Suprapubic skin (tissue), 4 donors: ENCODE measurements around the gene CD180. TPM values are rescaled to one million over a fixed set of nuclear protein-coding genes. Genes with fewer than 3 reads are reported as not detected.

Experiments
- DNase-seq, 2 donors: peaks; one replicate each; pipeline ENCODE4 v3.0.0-alpha.2; 2019; ENCODE audit warnings: low spot score in 2 of 2
- H3K27ac ChIP-seq: fragments of 200-600 bp; sonication (generic); one replicate; pipeline ENCODE4 v1.5.1; 2019
- H3K27me3 ChIP-seq: fragments of 200-600 bp; sonication (generic); one replicate; pipeline ENCODE4 v1.5.1; 2019
- H3K36me3 ChIP-seq: fragments of 200-600 bp; sonication (generic); one replicate; pipeline ENCODE4 v1.5.1; 2019
- H3K4me1 ChIP-seq: fragments of 200-600 bp; sonication (generic); one replicate; pipeline ENCODE4 v1.5.1; 2019
- H3K4me3 ChIP-seq: fragments of 200-600 bp; sonication (generic); one replicate; pipeline ENCODE4 v1.5.1; 2019; ENCODE audit warnings: mild to moderate bottlenecking
- H3K9me3 ChIP-seq: fragments of 200-600 bp; sonication (generic); one replicate; pipeline ENCODE4 v1.5.1; 2019
- EP300 ChIP-seq: sonication (generic); formaldehyde crosslinking; IDR thresholded peaks from one replicate; pipeline ENCODE4 v1.6.1; 2017; ENCODE audit warnings: antibody characterized with exemption
- POLR2A ChIP-seq, 2 donors: fragments of 450-650 bp; IDR thresholded peaks; one replicate each; pipeline ENCODE4 v1.6.1; 2017; ENCODE audit warnings: antibody characterized with exemption in 2 of 2, mild to moderate bottlenecking in 2 of 2, moderate library complexity in 2 of 2
- POLR2AphosphoS5 ChIP-seq, 3 donors: sonication (generic); formaldehyde crosslinking; IDR thresholded peaks; one replicate each; pipeline ENCODE4 v1.6.1; 2017; ENCODE audit warnings: antibody characterized with exemption in 3 of 3
- WGBS: methylation state at CpG from one replicate; pipeline ENCODE4 v1.1.5; 2018; 5-methylcytosine and 5-hydroxymethylcytosine counted together
- total RNA-seq, 4 donors: library from RNA; depleted of rRNA; stranded (reverse); fragments of >200 nt; gene quantifications; one replicate each; pipeline ENCODE4 v1.1.0, GENCODE V29; 2016
- TF ChIP-seq, protein P1 (sequence below), 2 donors: fragments of 200-600 bp in 1 of 2; fragments of 450-650 bp in 1 of 2; sonication (generic) in 1 of 2; IDR thresholded peaks; one replicate each; pipeline ENCODE4 v1.5.1; 2016 to 2019; ENCODE audit warnings: antibody characterized with exemption in 2 of 2, mild to moderate bottlenecking in 1 of 2, moderate library complexity in 1 of 2

CD180 gene
- total RNA-seq, 4 donors from 2014 or later, result 0.11 to 0.32 (median 0.18) TPM; not detected in 1

DNA sequence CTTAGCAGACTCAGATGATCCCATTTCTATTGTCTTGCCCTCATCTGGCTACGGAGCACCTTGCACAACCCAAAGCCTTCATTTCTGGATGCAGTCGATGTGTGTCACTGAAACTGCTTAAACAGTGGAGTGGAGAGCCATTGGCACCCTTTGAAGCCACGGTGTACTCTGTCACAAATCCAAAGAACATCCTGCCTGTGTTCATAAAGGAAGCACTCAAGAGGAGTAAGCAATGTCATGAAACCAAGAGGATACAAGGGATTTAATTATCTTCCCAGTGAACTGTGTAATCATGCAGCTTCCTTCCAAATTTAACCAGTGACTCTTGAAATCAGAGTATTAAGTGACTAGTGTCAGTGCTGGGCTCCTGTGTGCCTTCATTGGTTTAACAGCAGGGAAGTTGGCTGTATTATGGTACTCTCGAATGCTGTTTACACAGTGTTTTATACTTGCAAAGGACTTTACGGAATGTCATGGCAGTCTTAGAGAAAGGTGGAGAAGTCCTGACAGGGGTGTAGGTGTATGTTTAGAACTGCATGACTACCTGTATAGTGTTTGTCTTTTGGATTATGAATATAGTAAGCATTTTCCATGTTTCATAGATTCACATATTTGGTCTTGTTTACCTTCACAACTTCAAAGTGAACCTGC is 41.9 kb downstream of the CD180 start:
- no peak overlapping the region for H3K4me3 ChIP-seq
- H3K4me1 ChIP-seq, result peaks cover 3% of the 10 kb centered on the region
- H3K36me3 ChIP-seq, result peaks cover 50% of the 10 kb centered on the region
- no peak for TF ChIP-seq POLR2AphosphoS5 (IDR thresholded peaks at IDR 0.05)
- no peak for TF ChIP-seq EP300
- TF ChIP-seq POLR2A (IDR thresholded peaks at IDR 0.05), result no peak
- no peaks in the 10 kb centered on the region for H3K9me3 ChIP-seq
- no peaks in the 10 kb centered on the region for H3K27me3 ChIP-seq
- H3K27ac ChIP-seq, result no peak overlapping the region
- no peak for DNase-seq
- 56% methylated on average over 5 of the region's 5 CpGs for WGBS

DNA sequence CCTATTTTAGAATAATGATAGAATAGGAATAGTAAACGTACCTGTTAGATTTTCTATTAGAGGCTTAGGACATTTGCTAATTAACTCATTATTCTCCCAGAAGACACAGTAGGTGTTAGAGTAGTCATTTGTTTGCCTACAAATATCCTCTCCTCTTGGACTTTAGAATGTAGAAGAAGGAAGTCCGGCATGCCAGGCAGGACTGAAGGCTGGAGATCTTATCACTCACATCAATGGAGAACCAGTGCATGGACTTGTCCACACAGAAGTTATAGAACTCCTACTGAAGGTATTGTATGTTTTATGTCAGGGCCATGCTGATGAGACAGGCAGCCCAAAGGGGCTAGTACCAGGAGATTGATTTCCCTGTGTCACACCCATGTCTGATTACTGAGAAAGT is 43.3 kb downstream of the CD180 start:
- no peaks in the 10 kb centered on the region for H3K9me3 ChIP-seq
- 88% methylated on average over 2 of the region's 2 CpGs for WGBS
- no peak overlapping the region for H3K4me3 ChIP-seq
- no peaks in the 10 kb centered on the region for H3K27me3 ChIP-seq
- peaks cover 59% of the 10 kb centered on the region for H3K36me3 ChIP-seq
- no peak for DNase-seq
- TF ChIP-seq POLR2AphosphoS5 (IDR thresholded peaks at IDR 0.05) (no peak), POLR2A (IDR thresholded peaks at IDR 0.05) (no peak), EP300 (no peak)
- TF ChIP-seq, protein P1, sequence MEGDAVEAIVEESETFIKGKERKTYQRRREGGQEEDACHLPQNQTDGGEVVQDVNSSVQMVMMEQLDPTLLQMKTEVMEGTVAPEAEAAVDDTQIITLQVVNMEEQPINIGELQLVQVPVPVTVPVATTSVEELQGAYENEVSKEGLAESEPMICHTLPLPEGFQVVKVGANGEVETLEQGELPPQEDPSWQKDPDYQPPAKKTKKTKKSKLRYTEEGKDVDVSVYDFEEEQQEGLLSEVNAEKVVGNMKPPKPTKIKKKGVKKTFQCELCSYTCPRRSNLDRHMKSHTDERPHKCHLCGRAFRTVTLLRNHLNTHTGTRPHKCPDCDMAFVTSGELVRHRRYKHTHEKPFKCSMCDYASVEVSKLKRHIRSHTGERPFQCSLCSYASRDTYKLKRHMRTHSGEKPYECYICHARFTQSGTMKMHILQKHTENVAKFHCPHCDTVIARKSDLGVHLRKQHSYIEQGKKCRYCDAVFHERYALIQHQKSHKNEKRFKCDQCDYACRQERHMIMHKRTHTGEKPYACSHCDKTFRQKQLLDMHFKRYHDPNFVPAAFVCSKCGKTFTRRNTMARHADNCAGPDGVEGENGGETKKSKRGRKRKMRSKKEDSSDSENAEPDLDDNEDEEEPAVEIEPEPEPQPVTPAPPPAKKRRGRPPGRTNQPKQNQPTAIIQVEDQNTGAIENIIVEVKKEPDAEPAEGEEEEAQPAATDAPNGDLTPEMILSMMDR (IDR thresholded peaks at IDR 0.05), result no peak
- peaks cover 3% of the 10 kb centered on the region for H3K4me1 ChIP-seq
- H3K27ac ChIP-seq, result no peak overlapping the region

DNA sequence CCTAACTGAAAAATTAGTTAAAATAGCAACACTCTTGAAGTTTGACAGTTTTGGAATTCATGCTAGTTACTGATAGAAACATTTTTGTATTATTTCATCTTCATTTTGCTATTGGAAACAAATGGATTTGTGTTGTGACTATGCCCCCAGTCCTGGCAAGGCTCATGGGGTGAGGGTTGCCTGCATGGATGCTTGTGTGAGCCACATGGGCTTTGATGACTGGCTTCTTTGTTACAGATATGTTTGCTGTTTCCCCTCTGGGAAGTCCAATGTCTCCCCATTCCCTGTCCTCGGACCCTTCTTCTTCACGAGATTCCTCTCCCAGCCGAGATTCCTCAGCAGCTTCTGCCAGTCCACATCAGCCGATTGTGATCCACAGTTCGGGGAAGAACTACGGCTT is 44.2 kb downstream of the CD180 start:
- Histone ChIP-seq H3K9me3 (no peaks in the 10 kb centered on the region), H3K4me1 (peaks cover 3% of the 10 kb centered on the region), H3K4me3 (no peak overlapping the region), H3K27me3 (no peaks in the 10 kb centered on the region), H3K27ac (no peak overlapping the region), H3K36me3 (peaks cover 66% of the 10 kb centered on the region)
- TF ChIP-seq, protein P1 (IDR thresholded peaks at IDR 0.05), result no peak
- TF ChIP-seq POLR2AphosphoS5 (IDR thresholded peaks at IDR 0.05) (no peak), EP300 (no peak), POLR2A (IDR thresholded peaks at IDR 0.05) (no peak)
- 92% methylated on average over 6 of the region's 6 CpGs for WGBS
- DNase-seq, result no peak

DNA sequence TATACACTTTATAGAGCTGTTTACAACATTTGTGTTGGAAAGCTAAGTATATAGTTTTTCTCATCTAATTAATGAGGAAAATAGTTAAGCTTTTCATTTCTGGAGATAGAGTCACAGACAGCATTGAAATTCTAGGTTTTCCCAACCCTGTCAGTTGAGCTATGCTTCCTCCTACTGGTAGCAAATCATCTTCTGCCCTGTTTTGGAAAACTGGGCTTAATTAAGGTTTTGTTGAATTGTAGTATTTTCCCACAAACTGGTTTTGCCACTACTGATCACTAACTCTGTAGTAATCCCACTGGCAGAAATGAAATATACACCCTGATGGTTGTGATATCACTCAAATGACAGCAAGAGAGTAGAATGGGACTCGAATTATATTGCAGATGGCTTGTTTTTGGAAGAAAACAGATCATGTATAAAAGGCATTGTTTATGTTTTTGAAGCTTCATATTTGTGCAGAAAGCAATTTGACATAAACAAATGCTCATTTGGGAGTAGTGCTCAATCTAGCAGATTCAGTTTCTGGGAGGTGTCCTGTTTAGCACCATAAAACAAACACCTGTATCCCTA is 46.6 kb downstream of the CD180 start:
- WGBS, result 46% methylated on average over 1 of the region's 1 CpG
- TF ChIP-seq POLR2A (IDR thresholded peaks at IDR 0.05), result no peak
- TF ChIP-seq, protein P1 (IDR thresholded peaks at IDR 0.05), result peak in 1 of 2 donors; percentile 10
- TF ChIP-seq EP300, result no peak
- TF ChIP-seq POLR2AphosphoS5 (IDR thresholded peaks at IDR 0.05), result no peak
- H3K27ac ChIP-seq, result no peak overlapping the region
- no peaks in the 10 kb centered on the region for H3K4me1 ChIP-seq
- peaks cover 68% of the 10 kb centered on the region for H3K36me3 ChIP-seq
- H3K27me3 ChIP-seq, result no peaks in the 10 kb centered on the region
- H3K9me3 ChIP-seq, result no peaks in the 10 kb centered on the region
- DNase-seq, result no peak
- H3K4me3 ChIP-seq, result no peak overlapping the region

DNA sequence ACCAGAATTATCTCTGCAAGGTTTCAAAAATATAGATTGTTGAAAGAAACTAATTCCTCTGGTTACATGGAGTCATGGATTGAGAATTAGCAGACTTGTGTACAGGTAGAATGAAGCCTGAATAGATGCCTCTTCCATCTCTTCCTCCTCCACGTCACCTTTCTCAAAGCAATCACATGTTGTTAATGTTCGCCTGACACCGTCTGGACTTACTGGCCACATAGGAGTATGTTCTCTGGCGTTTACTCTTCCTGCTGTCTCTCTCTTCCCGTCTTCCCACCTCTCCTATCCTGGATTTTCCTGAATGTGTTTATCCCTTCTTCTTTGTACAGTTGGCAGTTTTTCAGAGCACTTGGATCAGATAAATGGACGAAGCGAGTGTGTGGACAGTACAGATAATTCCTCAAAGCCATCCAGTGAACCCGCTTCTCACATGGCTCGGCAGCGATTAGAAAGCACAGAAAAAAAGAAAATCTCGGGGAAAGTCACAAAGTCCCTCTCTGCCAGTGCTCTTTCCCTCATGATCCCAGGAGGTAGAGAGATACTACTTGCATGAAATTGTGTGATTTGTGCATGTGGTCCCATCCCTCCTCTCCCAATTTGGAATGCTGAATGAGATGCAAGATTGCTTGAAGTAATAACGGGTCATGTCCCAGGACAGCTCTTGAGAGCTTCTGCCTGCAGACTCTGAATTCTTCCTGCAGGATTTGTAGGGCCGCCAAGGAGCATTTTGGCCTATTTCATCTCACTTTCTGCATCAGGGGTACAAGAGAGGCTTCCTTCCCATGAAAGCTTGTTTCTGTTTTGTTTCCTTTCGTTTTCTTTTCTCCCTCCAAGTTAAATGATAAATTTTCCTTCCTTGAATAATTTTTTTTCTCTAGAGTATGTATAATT is 47.3 kb downstream of the CD180 start:
- no peaks in the 10 kb centered on the region for H3K4me1 ChIP-seq
- no peak for TF ChIP-seq POLR2A (IDR thresholded peaks at IDR 0.05)
- TF ChIP-seq, protein P1 (IDR thresholded peaks at IDR 0.05), result no peak
- no peak for TF ChIP-seq EP300
- TF ChIP-seq POLR2AphosphoS5 (IDR thresholded peaks at IDR 0.05), result no peak
- H3K27me3 ChIP-seq, result no peaks in the 10 kb centered on the region
- no peak overlapping the region for H3K27ac ChIP-seq
- H3K4me3 ChIP-seq, result no peak overlapping the region
- no peaks in the 10 kb centered on the region for H3K9me3 ChIP-seq
- 83% methylated on average over 14 of the region's 14 CpGs for WGBS
- no peak for DNase-seq
- H3K36me3 ChIP-seq, result peaks cover 68% of the 10 kb centered on the region
